ENCODE data around the gene PSG7. TPM values are rescaled to one million over a fixed set of nuclear protein-coding genes. Genes with fewer than 3 reads are reported as not detected.

The PSG7 gene
- total RNA-seq, 1 donor from 2014 or later, result not detected

Other genes with a start within 250 kb of the PSG7 start
- gene PSG3, start 196.7 kb downstream of the PSG7 start, total RNA-seq, result not detected in 2 replicates
- gene PSG8, start 171.5 kb downstream of the PSG7 start, total RNA-seq, result not detected in 2 replicates
- 4.7 and 16.3 TPM in 2 replicates for gene PSG1, start 57.5 kb downstream of the PSG7 start, total RNA-seq
- not detected in 2 replicates for gene PSG6, start 19.3 kb downstream of the PSG7 start, total RNA-seq
- 1.1 and 2.8 TPM in 2 replicates for gene PSG11, start 89.3 kb upstream of the PSG7 start, total RNA-seq
- 0.16 TPM in 1 of 2 replicates, not detected in the other for gene PSG2, start 145.5 kb upstream of the PSG7 start, total RNA-seq
- gene PSG5, start 249.3 kb upstream of the PSG7 start, total RNA-seq, result not detected in 2 replicates

Data from myocyte (in vitro differentiated cells).